Stimulated activated naive CD8-positive, alpha-beta T cell treated with anti-CD3 and anti-CD28 coated beads, Interleukin-15, amount 100 ng/mL, for 72 hours (primary cell): ENCODE data around the gene ULK2.
A peak's percentile ranks its signal among the peaks of the same experiment; 100 is the strongest.
"Not testable (repeated sequence)": the region's sequence is repeated elsewhere in the genome, so short reads cannot be mapped to it uniquely, and the experiment has no call there.

Source experiments
- ATAC-seq: fragments of 150-1000 bp; cut with Tn5 transposase; 2 replicates; pipeline ENCODE4 v1.10.0; 2021; ENCODE audit warnings: mild to moderate bottlenecking, moderate library complexity
- DNase-seq, 2 donors: peaks; one replicate each; pipeline ENCODE4 v3.0.0; 2021 to 2022
- H3K27ac Mint-ChIP-seq, 2 donors: one replicate each; pipeline ENCODE4 v1.8.0; 2022; ENCODE audit warnings: mild to moderate bottlenecking in 2 of 2, mixed read lengths in 2 of 2, moderate library complexity in 2 of 2
- H3K27me3 Mint-ChIP-seq: one replicate; pipeline ENCODE4 v1.8.0; 2022; ENCODE audit warnings: mixed read lengths
- H3K4me1 Mint-ChIP-seq: one replicate; pipeline ENCODE4 v1.8.0; 2022; ENCODE audit warnings: mild to moderate bottlenecking, mixed read lengths
- H3K4me3 Mint-ChIP-seq, 2 donors: one replicate each; pipeline ENCODE4 v1.8.0; 2022; ENCODE audit warnings: mild to moderate bottlenecking in 2 of 2, mixed read lengths in 2 of 2, moderate library complexity in 1 of 2
- H3K9me3 Mint-ChIP-seq, 2 donors: one replicate each; pipeline ENCODE4 v1.8.0; 2022; ENCODE audit warnings: mixed read lengths in 2 of 2

ULK2 gene

DNA sequence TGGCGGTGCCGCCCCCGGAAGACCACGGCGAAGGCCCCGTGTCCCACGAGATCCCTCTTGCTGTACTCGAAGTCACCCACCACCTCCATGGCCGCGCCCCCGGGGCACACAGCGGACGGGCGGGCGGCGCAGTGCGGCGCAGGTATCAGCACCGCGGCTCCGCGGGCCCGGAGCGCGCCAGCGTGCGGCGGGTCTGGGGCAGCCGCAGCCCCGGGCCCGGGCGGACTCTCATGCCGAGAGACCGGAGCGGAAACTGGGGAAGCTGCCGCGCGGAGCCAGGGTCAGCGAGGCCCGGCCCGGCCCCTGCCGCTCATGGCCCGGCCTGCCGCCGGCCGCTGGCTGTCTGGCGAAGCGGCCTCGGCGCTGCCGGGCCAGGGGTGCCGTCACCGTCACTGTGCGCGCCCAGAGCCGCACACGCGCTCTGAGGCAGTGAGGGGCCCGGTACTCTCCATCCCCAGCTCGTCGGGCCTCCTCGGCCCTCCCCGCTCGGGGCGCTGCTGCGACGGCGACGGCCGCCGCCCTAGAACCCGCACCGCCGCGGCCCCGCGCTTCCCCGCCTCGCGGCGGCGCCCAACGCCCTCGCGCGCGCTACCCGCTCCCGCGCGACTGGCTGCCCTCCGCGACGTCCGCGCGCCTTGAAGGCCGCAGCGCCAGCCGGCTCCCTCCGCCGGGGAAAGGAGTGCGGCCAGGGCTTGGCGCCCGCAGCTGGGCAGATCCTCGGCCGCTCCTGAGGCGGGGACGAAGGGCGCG is at the start of gene ULK2:
ULK2 (minus strand) TSS at position 608 of the 750 bp plus-strand sequence; CDS start at position 89, 519 bp downstream.
- peak; percentile 91 for ATAC-seq
- Mint-ChIP-seq H3K9me3 (no peaks in the 10 kb centered on the region), H3K27me3 (no peaks in the 10 kb centered on the region), H3K4me3 (peak within 1 kb of the TSS; percentile 86 to 87), H3K4me1 (peaks cover 20% of the 10 kb centered on the region), H3K27ac (peak within 1 kb of the TSS; percentile 63 to 88)
- DNase-seq = peak; percentile 68 to 71

DNA sequence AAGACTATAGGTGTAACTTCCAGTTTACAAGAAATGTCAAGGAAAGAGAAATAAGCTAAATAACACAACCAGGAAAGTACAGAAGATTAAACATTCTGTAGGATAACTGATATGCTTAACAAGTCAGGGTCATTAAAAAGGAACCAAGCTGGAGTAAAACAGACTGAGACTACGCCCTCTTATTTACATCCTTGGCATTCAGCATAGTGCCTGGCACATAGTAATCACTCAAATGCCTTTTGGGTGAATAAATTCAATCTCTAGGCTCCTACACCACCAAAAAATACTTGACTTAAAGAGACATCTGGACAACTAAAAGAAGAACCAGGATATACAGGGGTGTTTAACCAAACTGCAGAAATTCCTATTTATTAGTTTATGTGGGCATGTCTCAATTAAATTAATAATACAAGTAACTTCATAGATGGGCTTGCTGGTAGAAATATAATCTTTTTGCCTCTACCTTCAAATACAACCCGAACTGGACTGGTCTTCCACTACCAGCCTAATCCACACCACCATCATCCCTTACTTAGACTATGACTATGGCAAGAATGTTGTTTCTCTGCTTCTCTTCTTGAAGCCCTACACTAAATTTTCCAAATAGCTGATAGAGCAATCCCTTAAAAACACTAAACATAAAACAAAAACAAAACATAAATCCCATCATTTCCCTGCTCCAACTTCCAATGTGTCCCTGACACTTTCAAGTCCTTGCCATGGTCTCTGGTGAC is 47.7 kb upstream of the ULK2 start:
- no peak overlapping the region for H3K4me3 Mint-ChIP-seq
- DNase-seq (no peak), ATAC-seq (no peak)
- no peaks in the 10 kb centered on the region for H3K9me3 Mint-ChIP-seq
- H3K27ac Mint-ChIP-seq = no peak overlapping the region
- H3K27me3 Mint-ChIP-seq = no peaks in the 10 kb centered on the region
- H3K4me1 Mint-ChIP-seq = peaks cover 7% of the 10 kb centered on the region

GRCh38 chr17:19911033-19911432 is 43.3 kb upstream of the ULK2 start:
- Mint-ChIP-seq H3K4me1 (peaks cover 3% of the 10 kb centered on the region), H3K9me3 (no peaks in the 10 kb centered on the region), H3K4me3 (no peak overlapping the region), H3K27ac (peak overlapping the region in 1 of 2 donors; percentile 81), H3K27me3 (no peaks in the 10 kb centered on the region)
- no peak for ATAC-seq
- no peak for DNase-seq

DNA sequence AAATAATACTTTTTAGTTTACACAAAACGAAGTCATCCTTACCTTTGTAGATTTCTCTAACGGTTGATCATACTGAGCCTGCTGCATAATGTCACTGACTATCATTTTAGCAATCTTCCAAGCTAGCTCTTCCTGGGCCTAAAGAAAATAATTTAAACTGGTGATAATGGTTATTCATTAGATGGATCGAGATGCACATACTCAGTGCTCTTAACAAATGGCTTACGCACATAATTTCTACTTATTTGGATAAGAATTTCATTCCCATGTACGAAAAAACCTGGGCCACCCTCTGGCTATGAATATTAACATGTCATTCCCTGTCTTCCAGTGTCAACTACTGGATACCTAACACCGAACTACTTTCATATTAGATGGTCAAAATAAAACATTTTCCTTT is 41.4 kb upstream of the ULK2 start:
- no peaks in the 10 kb centered on the region for H3K9me3 Mint-ChIP-seq
- H3K4me1 Mint-ChIP-seq = no peaks in the 10 kb centered on the region
- no peaks in the 10 kb centered on the region for H3K27me3 Mint-ChIP-seq
- ATAC-seq (no peak), DNase-seq (no peak)
- no peak overlapping the region for H3K27ac Mint-ChIP-seq
- no peak overlapping the region for H3K4me3 Mint-ChIP-seq

DNA sequence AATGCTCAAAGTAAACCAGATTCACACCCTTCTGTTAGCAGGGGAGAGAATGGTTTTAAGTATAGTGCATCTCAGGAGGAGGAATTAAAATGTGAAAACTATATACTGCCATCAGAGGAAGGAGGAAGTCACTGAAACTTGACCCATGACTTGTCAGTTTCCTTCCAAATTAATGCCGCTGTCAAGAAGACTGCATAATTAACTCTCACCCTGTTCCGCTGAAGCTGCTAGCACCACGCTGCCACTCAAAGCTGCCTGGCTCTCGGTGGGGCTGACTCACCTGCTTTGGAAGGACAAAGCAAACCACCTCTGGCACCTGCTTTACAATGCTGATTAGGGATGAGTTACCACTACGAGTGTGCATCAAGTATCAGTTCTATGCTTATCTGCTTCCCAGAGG is 37.8 kb upstream of the ULK2 start:
- H3K27ac Mint-ChIP-seq = peak overlapping the region in 1 of 2 donors; percentile 40
- H3K9me3 Mint-ChIP-seq = no peaks in the 10 kb centered on the region
- H3K4me1 Mint-ChIP-seq = no peaks in the 10 kb centered on the region
- no peak for ATAC-seq
- H3K4me3 Mint-ChIP-seq = no peak overlapping the region
- H3K27me3 Mint-ChIP-seq = no peaks in the 10 kb centered on the region
- DNase-seq = no peak

DNA sequence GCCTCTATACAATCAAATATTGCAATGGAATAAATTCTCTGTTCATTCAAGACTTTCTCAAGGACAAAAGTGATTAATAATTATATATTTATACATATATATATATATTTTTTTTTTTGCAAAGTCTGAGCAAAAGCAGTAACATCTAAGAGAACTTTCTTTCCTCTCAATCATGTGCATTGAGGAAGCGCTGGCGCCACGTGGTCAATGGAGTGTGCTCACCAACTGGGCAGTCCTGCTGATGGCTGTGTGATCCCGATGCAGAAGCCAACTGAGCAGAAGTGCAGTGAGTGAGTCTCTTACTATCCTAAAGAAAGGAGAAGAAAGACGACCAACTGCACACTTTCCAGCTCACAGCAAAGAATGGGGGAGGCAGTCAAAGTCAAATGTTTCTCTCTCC is 37.2 kb upstream of the ULK2 start:
- Mint-ChIP-seq H3K4me1 (no peaks in the 10 kb centered on the region), H3K4me3 (no peak overlapping the region), H3K27ac (peak overlapping the region in 1 of 2 donors; percentile 76), H3K27me3 (no peaks in the 10 kb centered on the region), H3K9me3 (no peaks in the 10 kb centered on the region)
- ATAC-seq (no peak), DNase-seq (no peak)

DNA sequence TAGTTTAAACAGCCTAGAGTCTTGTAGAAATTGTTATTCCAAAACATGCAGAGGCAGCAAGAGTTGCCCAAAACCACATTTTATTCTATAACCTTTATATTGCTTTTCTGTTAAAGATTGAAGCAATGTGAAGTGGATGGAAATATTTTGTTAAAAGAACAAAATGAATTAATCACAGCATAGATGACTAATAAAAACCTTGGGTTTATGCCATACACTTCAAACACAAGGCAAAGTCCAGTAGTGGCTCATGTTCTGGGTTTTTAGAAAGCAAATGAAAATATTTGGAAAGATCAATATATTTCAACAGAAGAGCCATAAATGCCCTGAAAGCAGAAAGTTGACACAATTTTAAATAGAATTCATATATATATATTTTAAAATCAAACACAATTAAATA is 36.7 kb upstream of the ULK2 start:
- Mint-ChIP-seq H3K4me3 (no peak overlapping the region), H3K27ac (no peak overlapping the region), H3K4me1 (no peaks in the 10 kb centered on the region), H3K27me3 (no peaks in the 10 kb centered on the region), H3K9me3 (no peaks in the 10 kb centered on the region)
- DNase-seq (no peak), ATAC-seq (no peak)

DNA sequence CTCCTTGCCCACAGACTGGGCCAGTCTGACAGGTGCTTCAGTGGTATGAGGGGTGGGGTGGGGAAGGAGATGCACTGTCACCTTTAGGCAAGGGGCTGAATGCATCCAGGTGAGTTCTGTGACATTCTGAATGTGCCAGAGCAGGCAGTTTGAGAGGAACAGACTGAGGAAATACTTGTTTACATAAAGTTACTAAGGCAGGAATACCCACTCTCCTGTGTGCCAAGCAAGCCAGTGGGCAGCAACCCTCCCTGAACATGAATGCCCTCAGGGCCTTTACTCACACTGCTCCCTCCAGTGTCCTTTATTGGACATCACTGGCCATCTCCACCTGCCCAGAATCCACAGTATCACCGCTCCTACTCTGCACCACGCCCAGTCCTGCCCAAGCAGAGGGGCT is 33.1 kb upstream of the ULK2 start:
- no peak for ATAC-seq
- no peak overlapping the region for H3K27ac Mint-ChIP-seq
- DNase-seq = no peak
- no peaks in the 10 kb centered on the region for H3K4me1 Mint-ChIP-seq
- H3K27me3 Mint-ChIP-seq = no peaks in the 10 kb centered on the region
- no peaks in the 10 kb centered on the region for H3K9me3 Mint-ChIP-seq
- H3K4me3 Mint-ChIP-seq = no peak overlapping the region

DNA sequence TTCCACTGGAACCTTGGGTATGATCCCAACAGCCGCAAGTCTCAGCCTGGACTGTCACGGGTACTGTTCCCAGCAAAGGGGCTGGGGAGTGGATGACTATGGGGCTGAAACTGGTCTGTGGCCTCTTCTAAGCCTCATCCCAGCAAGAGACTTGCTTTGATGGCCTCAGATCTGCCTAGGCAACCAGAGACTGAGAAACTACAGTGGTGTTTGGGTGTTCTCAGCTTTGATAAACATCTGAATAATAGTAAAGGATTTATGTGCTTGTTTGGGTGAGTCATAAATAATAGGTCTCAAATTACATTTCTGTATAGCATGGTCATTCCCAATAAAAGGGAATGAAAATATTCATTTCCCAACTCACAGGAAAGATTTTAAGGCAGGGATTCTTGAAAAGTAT is 30.2 kb upstream of the ULK2 start:
- ATAC-seq = peak; percentile 23
- H3K4me1 Mint-ChIP-seq = no peaks in the 10 kb centered on the region
- H3K9me3 Mint-ChIP-seq = no peaks in the 10 kb centered on the region
- DNase-seq = no peak
- H3K4me3 Mint-ChIP-seq = no peak overlapping the region
- no peak overlapping the region for H3K27ac Mint-ChIP-seq
- H3K27me3 Mint-ChIP-seq = no peaks in the 10 kb centered on the region

DNA sequence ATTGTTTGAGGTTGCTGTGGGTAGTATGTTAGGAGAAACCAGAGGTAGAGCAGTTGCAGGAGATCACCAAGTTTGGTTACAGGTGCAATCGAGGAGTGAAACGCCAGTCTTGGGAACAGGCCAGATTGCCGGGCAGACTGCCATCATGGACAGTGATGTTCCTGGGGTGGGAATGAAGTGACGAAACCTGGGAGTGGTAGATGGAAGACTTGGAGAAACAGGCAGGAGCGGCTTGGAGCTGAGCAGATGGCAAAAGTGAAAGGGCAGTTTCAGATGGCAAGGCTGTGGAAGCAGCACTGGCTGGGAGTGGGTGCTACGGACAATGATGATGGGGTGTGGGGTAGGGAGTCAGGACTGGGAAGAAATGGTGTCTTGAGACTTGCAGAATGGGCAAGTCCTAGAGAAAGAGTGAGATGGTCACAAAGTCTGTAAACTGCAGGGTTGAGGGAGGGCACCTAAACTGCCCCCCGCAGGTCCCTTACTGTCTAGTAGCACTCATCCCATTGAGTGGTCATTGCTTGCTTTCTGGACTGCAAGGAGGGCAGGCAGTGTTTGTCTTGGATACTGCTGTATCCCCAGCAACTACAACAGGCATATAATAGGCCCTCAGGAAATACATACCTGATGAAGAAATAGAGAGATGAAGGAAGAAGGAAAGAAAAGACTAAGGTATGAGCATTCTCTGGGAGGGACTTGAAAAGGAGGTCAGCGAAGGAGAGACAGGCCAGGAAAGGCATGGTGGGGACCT is 29.5 kb upstream of the ULK2 start:
- ATAC-seq = no peak
- peak overlapping the region; percentile 4 to 67 for H3K27ac Mint-ChIP-seq
- DNase-seq = no peak

DNA sequence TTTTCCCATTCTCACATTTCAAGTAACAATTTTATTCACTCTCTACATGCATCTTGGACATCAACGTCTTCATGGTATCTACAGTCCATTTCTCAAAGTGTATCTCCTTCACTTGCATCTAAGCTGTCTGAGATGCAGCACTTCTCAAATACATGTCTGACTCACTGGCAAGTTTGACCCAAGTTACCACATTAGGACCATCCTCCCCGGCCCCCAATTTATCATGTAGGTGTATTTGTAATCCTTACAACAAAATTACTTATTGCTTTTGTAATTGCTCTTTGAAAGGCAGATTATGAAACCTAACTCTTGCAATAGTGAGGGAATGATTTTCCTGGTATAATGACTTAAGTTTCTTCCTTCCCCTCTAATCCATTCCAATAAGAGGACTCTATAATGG is 28.9 kb upstream of the ULK2 start:
- no peaks in the 10 kb centered on the region for H3K27me3 Mint-ChIP-seq

More for the DNA sequence above, 29.5 kb upstream of the ULK2 start:
- no peaks in the 10 kb centered on the region for H3K4me1 Mint-ChIP-seq
- H3K27me3 Mint-ChIP-seq = no peaks in the 10 kb centered on the region
- H3K9me3 Mint-ChIP-seq = no peaks in the 10 kb centered on the region
- no peak overlapping the region for H3K4me3 Mint-ChIP-seq

GRCh38 chr17:19890554-19890953 is 22.8 kb upstream of the ULK2 start:
- not testable (repeated sequence) for H3K27ac Mint-ChIP-seq

More for the DNA sequence above, 28.9 kb upstream of the ULK2 start:
- no peaks in the 10 kb centered on the region for H3K4me1 Mint-ChIP-seq
- H3K9me3 Mint-ChIP-seq = no peaks in the 10 kb centered on the region
- no peak overlapping the region for H3K4me3 Mint-ChIP-seq
- no peak for ATAC-seq
- H3K27ac Mint-ChIP-seq = peak overlapping the region in 1 of 2 donors; percentile 4
- DNase-seq = no peak

DNA sequence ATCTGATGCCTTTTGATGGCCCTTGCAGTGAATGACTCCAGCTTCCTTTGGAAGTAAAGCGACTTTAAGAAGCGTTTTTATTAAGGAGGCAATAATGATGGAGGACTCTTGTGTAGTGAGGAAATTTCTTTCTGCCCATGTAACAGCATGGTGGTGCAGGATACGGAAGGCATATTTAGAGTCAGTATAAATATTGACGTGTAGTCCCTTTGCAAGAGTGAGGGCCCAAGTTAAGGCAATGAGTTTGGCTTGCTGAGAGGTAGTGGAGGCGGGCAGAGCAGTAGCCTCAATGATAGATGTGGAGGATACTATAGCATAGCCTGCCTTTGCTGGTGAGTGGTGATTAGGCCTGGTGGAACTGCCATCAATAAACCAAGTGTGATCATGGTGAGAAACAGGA is 22.3 kb upstream of the ULK2 start:
- DNase-seq = not testable (repeated sequence)

More at GRCh38 chr17:19890554-19890953, 22.8 kb upstream of the ULK2 start:
- H3K27me3 Mint-ChIP-seq, DNase-seq, H3K4me1 Mint-ChIP-seq, H3K9me3 Mint-ChIP-seq, ATAC-seq, H3K4me3 Mint-ChIP-seq: not testable (repeated sequence)

DNA sequence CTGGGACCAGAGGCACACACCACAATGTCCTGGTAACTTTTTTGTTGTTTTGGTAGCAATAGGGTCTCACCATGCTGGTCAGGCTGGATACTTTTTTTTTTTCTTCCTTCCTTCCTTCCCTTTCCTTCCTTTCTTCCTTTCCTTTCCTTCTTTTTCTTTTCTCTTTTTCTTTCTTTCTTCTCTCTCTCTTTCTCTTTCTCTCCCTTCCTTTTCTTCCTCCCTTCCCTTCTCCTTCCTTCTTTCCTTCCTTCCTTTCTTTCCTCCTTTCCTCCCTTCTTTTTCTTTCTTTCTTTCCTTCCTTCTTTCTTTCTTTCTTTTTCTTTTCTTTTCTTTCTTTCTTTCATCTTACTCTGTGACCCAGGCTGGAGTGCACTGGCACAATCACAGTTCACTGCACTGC is 18.4 kb upstream of the ULK2 start:
- Mint-ChIP-seq H3K4me1 (no peaks in the 10 kb centered on the region), H3K27ac (peak overlapping the region in 1 of 2 donors; percentile 46), H3K4me3 (no peak overlapping the region), H3K27me3 (no peaks in the 10 kb centered on the region), H3K9me3 (no peaks in the 10 kb centered on the region)
- DNase-seq (no peak), ATAC-seq (no peak)

More for the DNA sequence above, 22.3 kb upstream of the ULK2 start:
- not testable (repeated sequence) for H3K4me3 Mint-ChIP-seq, H3K27me3 Mint-ChIP-seq, H3K4me1 Mint-ChIP-seq, ATAC-seq, H3K9me3 Mint-ChIP-seq, H3K27ac Mint-ChIP-seq

GRCh38 chr17:19883537-19884215 is 15.9 kb upstream of the ULK2 start:
- ATAC-seq = peak; percentile 78

More at GRCh38 chr17:19883537-19884215, 15.9 kb upstream of the ULK2 start:
- H3K27ac Mint-ChIP-seq = no peak overlapping the region
- DNase-seq = no peak
- H3K27me3 Mint-ChIP-seq = no peaks in the 10 kb centered on the region
- H3K4me1 Mint-ChIP-seq = peaks cover 3% of the 10 kb centered on the region
- H3K4me3 Mint-ChIP-seq = no peak overlapping the region
- no peaks in the 10 kb centered on the region for H3K9me3 Mint-ChIP-seq
